ENCODE data around the gene FAM222B.

Gene FAM222B, protein sequence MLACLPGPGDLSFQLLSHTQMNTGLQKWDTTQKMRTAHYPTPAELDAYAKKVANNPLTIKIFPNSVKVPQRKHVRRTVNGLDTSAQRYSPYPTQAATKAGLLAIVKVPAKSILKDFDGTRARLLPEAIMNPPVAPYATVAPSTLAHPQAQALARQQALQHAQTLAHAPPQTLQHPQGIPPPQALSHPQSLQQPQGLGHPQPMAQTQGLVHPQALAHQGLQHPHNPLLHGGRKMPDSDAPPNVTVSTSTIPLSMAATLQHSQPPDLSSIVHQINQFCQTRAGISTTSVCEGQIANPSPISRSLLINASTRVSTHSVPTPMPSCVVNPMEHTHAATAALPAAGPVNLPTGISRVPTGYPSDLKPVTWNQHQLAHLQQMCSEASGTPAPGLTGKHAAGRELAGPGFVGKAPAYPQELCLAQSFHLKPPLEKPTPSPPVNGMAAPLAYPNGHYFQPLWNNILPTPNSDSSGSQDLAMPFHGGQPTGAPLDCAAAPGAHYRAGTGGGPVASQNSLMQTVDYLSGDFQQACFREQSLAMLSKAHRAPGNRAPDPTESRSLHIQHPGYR

DNA sequence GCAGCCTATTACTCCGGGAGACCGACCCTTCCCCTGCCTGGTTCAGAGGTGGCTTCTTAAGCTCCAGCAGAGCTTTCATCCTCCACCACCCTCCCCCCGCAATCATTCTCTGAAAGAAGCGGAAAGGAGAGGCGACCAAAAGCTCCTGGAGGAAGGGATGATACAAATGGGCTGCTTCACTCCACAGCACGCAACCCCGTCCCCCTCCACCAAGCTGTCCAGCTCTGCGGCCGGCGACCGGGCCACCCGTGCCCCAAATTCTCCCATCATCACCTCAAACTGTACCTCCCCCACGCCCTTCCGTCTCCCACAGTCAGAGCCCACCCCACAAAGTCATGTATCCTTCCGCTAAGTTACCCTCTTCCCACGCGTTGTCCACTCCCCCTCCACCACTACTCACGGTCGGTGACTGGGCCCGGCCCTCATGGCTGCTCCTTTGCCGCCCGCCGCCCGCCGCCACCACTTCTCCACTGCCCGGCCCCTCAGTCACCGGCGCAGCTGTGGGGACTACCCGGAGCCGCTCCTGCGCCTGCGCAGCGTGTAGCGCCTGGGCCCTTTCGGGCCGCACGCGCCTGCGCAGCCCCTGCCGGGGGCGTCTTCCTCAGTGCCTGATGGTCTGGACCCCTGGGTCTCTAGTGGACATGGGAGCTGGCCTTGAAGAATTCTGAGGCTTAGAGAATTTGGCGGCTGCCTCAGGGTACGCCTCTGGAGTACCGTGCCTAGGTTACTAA is at the start of gene FAM222B:
FAM222B (minus strand) TSS at position 509 of the 731 bp plus-strand sequence. CDS start 76,123 bp downstream, outside the sequence.
- peak within 1 kb of the TSS; percentile 73 for H3K4me3 ChIP-seq (ENCODE audit: low read depth, low read length)
- TF ChIP-seq MYC (IDR thresholded peaks at IDR 0.05; ENCODE audit: low read depth, low read length) = peak; percentile 70
- TF ChIP-seq POLR2A (IDR thresholded peaks at IDR 0.05; ENCODE audit: extremely low read depth, insufficient read length) = peak; percentile 61
- TF ChIP-seq, protein P1, sequence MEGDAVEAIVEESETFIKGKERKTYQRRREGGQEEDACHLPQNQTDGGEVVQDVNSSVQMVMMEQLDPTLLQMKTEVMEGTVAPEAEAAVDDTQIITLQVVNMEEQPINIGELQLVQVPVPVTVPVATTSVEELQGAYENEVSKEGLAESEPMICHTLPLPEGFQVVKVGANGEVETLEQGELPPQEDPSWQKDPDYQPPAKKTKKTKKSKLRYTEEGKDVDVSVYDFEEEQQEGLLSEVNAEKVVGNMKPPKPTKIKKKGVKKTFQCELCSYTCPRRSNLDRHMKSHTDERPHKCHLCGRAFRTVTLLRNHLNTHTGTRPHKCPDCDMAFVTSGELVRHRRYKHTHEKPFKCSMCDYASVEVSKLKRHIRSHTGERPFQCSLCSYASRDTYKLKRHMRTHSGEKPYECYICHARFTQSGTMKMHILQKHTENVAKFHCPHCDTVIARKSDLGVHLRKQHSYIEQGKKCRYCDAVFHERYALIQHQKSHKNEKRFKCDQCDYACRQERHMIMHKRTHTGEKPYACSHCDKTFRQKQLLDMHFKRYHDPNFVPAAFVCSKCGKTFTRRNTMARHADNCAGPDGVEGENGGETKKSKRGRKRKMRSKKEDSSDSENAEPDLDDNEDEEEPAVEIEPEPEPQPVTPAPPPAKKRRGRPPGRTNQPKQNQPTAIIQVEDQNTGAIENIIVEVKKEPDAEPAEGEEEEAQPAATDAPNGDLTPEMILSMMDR (IDR thresholded peaks at IDR 0.05; ENCODE audit: low read depth, low read length) = no peak
- TF ChIP-seq, protein P2, sequence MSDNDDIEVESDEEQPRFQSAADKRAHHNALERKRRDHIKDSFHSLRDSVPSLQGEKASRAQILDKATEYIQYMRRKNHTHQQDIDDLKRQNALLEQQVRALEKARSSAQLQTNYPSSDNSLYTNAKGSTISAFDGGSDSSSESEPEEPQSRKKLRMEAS (IDR thresholded peaks at IDR 0.05; ENCODE audit: low read depth, low read length) = peak; percentile 54; the same call in 1 of the 2 replicates
- peak; percentile 92 for DNase-seq (ENCODE audit: low read depth)

DNA sequence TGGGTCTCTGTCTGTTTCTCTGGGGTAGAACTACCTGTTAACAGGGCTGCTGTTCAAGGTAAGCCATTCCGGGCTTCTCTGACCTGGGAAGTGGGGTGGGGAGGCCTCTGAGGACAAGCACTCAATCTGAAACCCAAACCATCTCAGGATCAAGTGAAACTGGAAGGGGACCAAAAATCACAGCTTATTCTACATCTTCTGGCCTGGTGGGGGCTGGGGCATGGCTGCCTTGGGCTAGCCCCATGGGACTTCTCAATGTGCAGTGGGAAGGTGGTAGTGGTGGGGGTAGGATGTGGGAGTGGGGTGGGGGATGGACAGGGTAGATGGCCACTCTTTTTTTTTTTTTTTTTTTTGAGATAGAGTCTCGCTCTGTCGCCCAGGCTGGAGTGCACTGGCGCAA is 49.4 kb upstream of the FAM222B start:
- TF ChIP-seq, protein P1 (IDR thresholded peaks at IDR 0.05; ENCODE audit: low read depth, low read length) = no peak

DNA sequence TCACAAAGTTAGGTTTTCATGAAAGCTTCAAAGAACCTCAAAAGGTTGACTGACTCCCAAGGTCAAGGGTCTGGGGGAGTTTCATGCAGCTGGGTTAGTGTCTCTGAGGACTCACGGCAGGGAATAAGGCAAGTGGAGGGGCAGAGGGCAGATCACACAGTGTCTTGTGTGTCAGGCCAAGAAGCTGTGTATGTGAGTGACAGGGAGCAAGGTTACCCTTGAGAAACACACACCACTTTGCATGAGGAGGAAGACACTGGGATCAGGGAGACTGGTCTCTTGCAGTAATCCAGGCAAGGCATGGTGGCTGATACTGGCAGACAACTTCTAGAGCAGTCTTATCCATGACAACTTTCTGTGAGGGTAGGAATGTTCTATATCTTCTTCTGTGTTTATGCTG is 48.6 kb upstream of the FAM222B start:
- TF ChIP-seq, protein P1 (IDR thresholded peaks at IDR 0.05; ENCODE audit: low read depth, low read length) = no peak
- no peak for TF ChIP-seq POLR2A (IDR thresholded peaks at IDR 0.05; ENCODE audit: extremely low read depth, insufficient read length)

More for the DNA sequence above, 49.4 kb upstream of the FAM222B start:
- no peak for DNase-seq (ENCODE audit: low read depth)
- no peak overlapping the region for H3K4me3 ChIP-seq (ENCODE audit: low read depth, low read length)

DNA sequence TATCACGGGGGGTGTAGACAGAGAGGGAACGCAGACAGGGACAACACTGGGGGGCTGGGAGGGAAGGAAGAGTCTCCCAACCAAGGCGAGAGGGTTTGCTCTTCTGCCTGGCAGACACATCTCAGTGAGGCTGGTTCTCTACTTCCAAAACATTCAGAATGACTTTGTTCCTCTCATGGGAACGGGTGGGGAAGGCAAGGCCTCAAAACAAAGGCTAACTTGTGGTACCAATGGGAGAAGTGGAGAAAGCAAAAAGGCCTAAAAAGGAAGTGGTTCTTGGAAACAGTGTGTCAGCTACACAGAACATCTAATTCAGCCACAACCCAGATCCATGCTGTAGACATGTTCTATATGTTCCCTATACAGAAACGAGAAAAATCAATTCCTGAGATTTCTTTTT is 47.4 kb upstream of the FAM222B start:
- no peak for TF ChIP-seq POLR2A (IDR thresholded peaks at IDR 0.05; ENCODE audit: extremely low read depth, insufficient read length)
- no peak for TF ChIP-seq MYC (IDR thresholded peaks at IDR 0.05; ENCODE audit: low read depth, low read length)
- TF ChIP-seq, protein P1 (IDR thresholded peaks at IDR 0.05; ENCODE audit: low read depth, low read length) = no peak
- TF ChIP-seq, protein P2 (IDR thresholded peaks at IDR 0.05; ENCODE audit: low read depth, low read length) = no peak
- peak; percentile 48 for DNase-seq (ENCODE audit: low read depth)
- no peak overlapping the region for H3K4me3 ChIP-seq (ENCODE audit: low read depth, low read length)

More for the DNA sequence above, 48.6 kb upstream of the FAM222B start:
- DNase-seq (ENCODE audit: low read depth) = no peak
- H3K4me3 ChIP-seq (ENCODE audit: low read depth, low read length) = no peak overlapping the region

DNA sequence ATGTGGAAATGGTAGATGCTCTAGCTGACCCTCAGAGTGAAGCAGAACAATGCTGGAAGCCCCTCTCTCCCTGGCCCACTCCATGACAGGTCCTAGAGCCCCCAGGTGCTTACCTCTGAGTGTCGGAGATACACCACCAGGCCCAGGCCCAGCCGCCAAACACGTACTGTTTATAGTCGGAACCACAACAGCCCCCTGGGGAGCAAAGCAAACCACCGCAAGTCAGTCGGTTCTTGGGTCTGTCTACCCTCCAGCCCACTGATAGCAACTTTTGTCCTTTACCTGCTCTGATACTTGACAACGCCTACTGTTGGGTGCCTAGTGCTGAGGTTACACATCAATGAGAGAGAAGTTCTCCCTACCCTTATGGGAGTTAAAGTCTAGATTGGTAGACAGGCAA is 46.2 kb upstream of the FAM222B start:
- H3K4me3 ChIP-seq (ENCODE audit: low read depth, low read length) = no peak overlapping the region
- TF ChIP-seq, protein P1 (IDR thresholded peaks at IDR 0.05; ENCODE audit: low read depth, low read length) = no peak
- no peak for TF ChIP-seq POLR2A (IDR thresholded peaks at IDR 0.05; ENCODE audit: extremely low read depth, insufficient read length)
- no peak for TF ChIP-seq MYC (IDR thresholded peaks at IDR 0.05; ENCODE audit: low read depth, low read length)
- TF ChIP-seq, protein P2 (IDR thresholded peaks at IDR 0.05; ENCODE audit: low read depth, low read length) = no peak
- no peak for DNase-seq (ENCODE audit: low read depth)
